Peyer's patch (tissue), 4 donors: ENCODE data around the gene PRAF2. TPM values are rescaled to one million over a fixed set of nuclear protein-coding genes. Genes with fewer than 3 reads are reported as not detected.

Source experiments
- DNase-seq, 3 donors: peaks; one replicate each; pipeline ENCODE4 v3.0.0-alpha.2; 2017 to 2019
- H3K27ac ChIP-seq, 4 donors: fragments of 200-600 bp; sonication (generic); one replicate each; pipeline ENCODE4 v1.5.1; 2016 to 2019
- H3K27me3 ChIP-seq, 2 donors: fragments of 200-600 bp; sonication (generic); one replicate each; pipeline ENCODE4 v1.5.1; 2019
- H3K36me3 ChIP-seq, 3 donors: fragments of 200-600 bp; sonication (generic); one replicate each; pipeline ENCODE4 v1.5.1; 2016 to 2019
- H3K4me1 ChIP-seq, 4 donors: fragments of 200-600 bp; sonication (generic); one replicate each; pipeline ENCODE4 v1.5.1; 2016 to 2019
- H3K4me3 ChIP-seq, 4 donors: fragments of 200-600 bp; sonication (generic); 1 replicate in 3 of 4; 2 replicates in 1 of 4; pipeline ENCODE4 v1.5.1; 2016 to 2019; ENCODE audit warnings: mild to moderate bottlenecking in 1 of 4
- H3K9me3 ChIP-seq, 4 donors: fragments of 200-600 bp; sonication (generic); one replicate each; pipeline ENCODE4 v1.5.1; 2016 to 2019; ENCODE audit warnings: mild to moderate bottlenecking in 1 of 4
- CTCF ChIP-seq, 6 experiments: fragments of 450-650 bp in 4 of 6; fragments of 200-600 bp in 2 of 6; sonication (generic) in 1 of 6; IDR thresholded peaks; one replicate each; pipeline ENCODE4 v1.5.1; 2017 to 2019; ENCODE audit warnings: antibody characterized with exemption in 6 of 6, mild to moderate bottlenecking in 3 of 6, moderate library complexity in 1 of 6
- POLR2A ChIP-seq, 2 donors: fragments of 450-650 bp; IDR thresholded peaks; one replicate each; pipeline ENCODE4 v1.5.1; 2017; ENCODE audit warnings: antibody characterized with exemption in 2 of 2, mild to moderate bottlenecking in 2 of 2, moderate library complexity in 2 of 2
- small RNA-seq, 2 donors: library from RNA; depleted of rRNA; stranded (forward); fragments of <200 nt; gene quantifications; one replicate each; pipeline ENCODE3, GENCODE V24; 2016
- total RNA-seq, 4 donors: library from RNA; depleted of rRNA; stranded (reverse); fragments of >200 nt; gene quantifications; one replicate each; pipeline ENCODE4 v1.1.0, GENCODE V29; 2016

PRAF2 gene
- total RNA-seq, 4 donors from 2014 or later: 2.8 to 9.8 (median 4.4) TPM

GRCh38 chrX:49029876-49030275, 43.9 kb downstream of the PRAF2 start:
- DNase-seq: peak in 2 of 3 donors; percentile 75 to 77
- Histone ChIP-seq H3K27me3 (no peaks in the 10 kb centered on the region), H3K36me3 (peaks cover 0 to 26% (median 0%) of the 10 kb centered on the region in 3 donors), H3K27ac (peak overlapping the region in 2 of 4 donors; percentile 56 to 72), H3K4me1 (no peaks in the 10 kb centered on the region), H3K4me3 (no peak overlapping the region), H3K9me3 (no peaks in the 10 kb centered on the region)
- TF ChIP-seq POLR2A (IDR thresholded peaks at IDR 0.05): no peak
- TF ChIP-seq CTCF (IDR thresholded peaks at IDR 0.05): no peak

Small RNA genes lying within 50 kb of the gene (small RNA-seq; reads per million reads assigned to genes)
- 0.06 reads per million in 2 donors for gene RNU4-52P

Other genes starting within 250 kb of the PRAF2 start
- gene ERAS, start 247.5 kb downstream of the PRAF2 start, total RNA-seq: not detected
- 10 to 100 TPM in 3 of 4 donors, not detected in 1; 19.0 to 49.2 (median 33.5) TPM for gene PCSK1N, start 238.4 kb downstream of the PRAF2 start, total RNA-seq
- 10 to 100 TPM; 33.8 to 67.9 (median 54.5) TPM for gene TIMM17B, start 176.2 kb downstream of the PRAF2 start, total RNA-seq
- gene PQBP1, start 176.1 kb downstream of the PRAF2 start, total RNA-seq: 10 to 100 TPM; 63.3 to 86.6 (median 70.1) TPM
- 10 to 100 TPM; 14.0 to 43.3 (median 21.5) TPM for gene SLC35A2, start 162.4 kb downstream of the PRAF2 start, total RNA-seq
- 10 to 100 TPM; 17.3 to 24.8 (median 19.1) TPM for gene PIM2, start 155.0 kb downstream of the PRAF2 start, total RNA-seq
- gene OTUD5, start 116.4 kb downstream of the PRAF2 start, total RNA-seq: 10 to 100 TPM; 49.7 to 79.2 (median 71.0) TPM
- gene KCND1, start 102.2 kb downstream of the PRAF2 start, total RNA-seq: 1 to 10 TPM in 3 of 4 donors, under 1 TPM in 1; 0.35 to 5.8 (median 1.7) TPM
- 100 to 1,000 TPM in 1 of 4 donors, 10 to 100 TPM in 3; 32.4 to 139 (median 70.9) TPM for gene GRIPAP1, start 71.7 kb downstream of the PRAF2 start, total RNA-seq
- gene TFE3, start 30.6 kb downstream of the PRAF2 start, total RNA-seq: 10 to 100 TPM; 25.6 to 36.3 (median 32.4) TPM
- 10 to 100 TPM in 3 of 4 donors, not detected in 1; 13.8 to 39.1 (median 24.5) TPM for gene CCDC120, start 15.0 kb downstream of the PRAF2 start, total RNA-seq
- 100 to 1,000 TPM in 2 of 4 donors, 10 to 100 TPM in 2; 64.2 to 133 (median 86.9) TPM for gene WDR45, start 5.9 kb upstream of the PRAF2 start, total RNA-seq
- 10 to 100 TPM; 24.0 to 26.8 (median 25.7) TPM for gene GPKOW, start 49.7 kb upstream of the PRAF2 start, total RNA-seq
- 10 to 100 TPM in 2 of 4 donors, 1 to 10 TPM in 1, not detected in 1; 5.8 to 14.4 (median 11.6) TPM for gene MAGIX, start 88.8 kb upstream of the PRAF2 start, total RNA-seq
- 10 to 100 TPM; 16.1 to 36.6 (median 30.8) TPM for gene PLP2, start 97.9 kb upstream of the PRAF2 start, total RNA-seq
- gene PRICKLE3, start 112.4 kb upstream of the PRAF2 start, total RNA-seq: 10 to 100 TPM; 22.5 to 47.0 (median 26.8) TPM
- gene SYP, start 126.2 kb upstream of the PRAF2 start, total RNA-seq: 10 to 100 TPM in 1 of 4 donors, 1 to 10 TPM in 2, not detected in 1; 5.5 to 11.0 (median 6.7) TPM
- gene CACNA1F, start 159.3 kb upstream of the PRAF2 start, total RNA-seq: 1 to 10 TPM; 1.7 to 2.8 (median 2.3) TPM
- gene CCDC22, start 161.5 kb upstream of the PRAF2 start, total RNA-seq: 10 to 100 TPM; 19.1 to 27.4 (median 23.1) TPM
- gene FOXP3, start 190.7 kb upstream of the PRAF2 start, total RNA-seq: under 1 TPM in 1 of 4 donors, not detected in 3; 0.66 TPM
- 10 to 100 TPM in 1 of 4 donors, 1 to 10 TPM in 3; 2.5 to 19.0 (median 7.5) TPM for gene PPP1R3F, start 195.8 kb upstream of the PRAF2 start, total RNA-seq
- gene GAGE10, start 229.6 kb upstream of the PRAF2 start, total RNA-seq: not detected
- gene GAGE12J, start 248.0 kb upstream of the PRAF2 start, total RNA-seq: not detected